RPMI7951 (cell line): ENCODE measurements around the gene STARD13. TPM values are rescaled to one million over a fixed set of nuclear protein-coding genes. Genes with fewer than 3 reads are reported as not detected.

Experiments
- DNase-seq: peaks from one replicate; pipeline ENCODE4 v3.0.0-alpha.2; 2012; ENCODE audit warnings: low read depth
- total RNA-seq: library from RNA; depleted of rRNA; stranded (reverse); fragments of >200 nt; shearing (Covaris generic); gene quantifications from 2 replicates; pipeline ENCODE4 v1.2.3, GENCODE V29; 2014

The STARD13 gene
- total RNA-seq, 1 experiment from 2014 or later, result 10.6 TPM

- peak; percentile 77 for DNase-seq
Measured at GRCh38 chr13:33204130-33204927, 81.2 kb downstream of the STARD13 start.

- no peak for DNase-seq
Measured at GRCh38 chr13:33202644-33203169, 82.8 kb downstream of the STARD13 start.

- no peak for DNase-seq
Measured at GRCh38 chr13:33201659-33202058, 83.9 kb downstream of the STARD13 start.

- DNase-seq, result no peak
Measured at GRCh38 chr13:33199289-33199850, 86.2 kb downstream of the STARD13 start.

- DNase-seq, result no peak
Measured at GRCh38 chr13:33197541-33197971, 88.0 kb downstream of the STARD13 start.

GRCh38 chr13:33196767-33197166 lies 88.8 kb downstream of the STARD13 start:
- no peak for DNase-seq

GRCh38 chr13:33195693-33196464 lies 89.7 kb downstream of the STARD13 start:
- DNase-seq, result no peak

- peak; percentile 44 for DNase-seq
Measured at GRCh38 chr13:33194820-33195692, 90.5 kb downstream of the STARD13 start.

- DNase-seq, result no peak
Measured at GRCh38 chr13:33193428-33193974, 92.1 kb downstream of the STARD13 start.

- no peak for DNase-seq
Measured at GRCh38 chr13:33191425-33192210, 93.9 kb downstream of the STARD13 start.

GRCh38 chr13:33189470-33189869 lies 96.1 kb downstream of the STARD13 start:
- no peak for DNase-seq

GRCh38 chr13:33188093-33188882 lies 97.3 kb downstream of the STARD13 start:
- DNase-seq, result no peak

- DNase-seq, result peak; percentile 61
Measured at GRCh38 chr13:33186861-33187291, 98.7 kb downstream of the STARD13 start.

- DNase-seq, result no peak
Measured at GRCh38 chr13:33185853-33186252, 99.7 kb downstream of the STARD13 start.

- no peak for DNase-seq
Measured at GRCh38 chr13:33184530-33184929, 101.0 kb downstream of the STARD13 start.

GRCh38 chr13:33184112-33184490 lies 101.5 kb downstream of the STARD13 start:
- no peak for DNase-seq

- DNase-seq, result peak; percentile 30
Measured at GRCh38 chr13:33183431-33184111, 102.0 kb downstream of the STARD13 start.

GRCh38 chr13:33182729-33183128 lies 102.8 kb downstream of the STARD13 start:
- no peak for DNase-seq

- DNase-seq, result no peak
Measured at GRCh38 chr13:33181264-33181663, 104.3 kb downstream of the STARD13 start.
